AG10803 (cell line): ENCODE data around the gene SOS2.

Experiments used
- DNase-seq: peaks from one replicate; pipeline ENCODE4 v3.0.0; 2010; ENCODE audit warnings: low read depth
- H3K4me3 ChIP-seq: 2 replicates; pipeline ENCODE4 v1.5.1; 2011; ENCODE audit warnings: mild to moderate bottlenecking, low read length, control low read depth
- CTCF ChIP-seq: conservative IDR thresholded peaks from 2 replicates; pipeline ENCODE4 v1.5.1; 2011; ENCODE audit warnings: mild to moderate bottlenecking, low read length, control low read depth, inconsistent platforms

SOS2 gene

GRCh38 chr14:50260072-50260471, 28.7 kb upstream of the SOS2 start:
- no peak overlapping the region for H3K4me3 ChIP-seq
- no peak for DNase-seq
- TF ChIP-seq CTCF, result no peak

- TF ChIP-seq CTCF, result no peak
- no peak for DNase-seq
- H3K4me3 ChIP-seq, result no peak overlapping the region
Observed at GRCh38 chr14:50257732-50258131, 26.4 kb upstream of the SOS2 start.

GRCh38 chr14:50254248-50254647, 22.9 kb upstream of the SOS2 start:
- TF ChIP-seq CTCF, result no peak
- no peak for DNase-seq
- no peak overlapping the region for H3K4me3 ChIP-seq

GRCh38 chr14:50249136-50249775, 17.9 kb upstream of the SOS2 start:
- no peak for DNase-seq
- no peak for TF ChIP-seq CTCF
- no peak overlapping the region for H3K4me3 ChIP-seq

- TF ChIP-seq CTCF, result no peak
- DNase-seq, result no peak
- no peak overlapping the region for H3K4me3 ChIP-seq
Observed at GRCh38 chr14:50247245-50247644, 15.9 kb upstream of the SOS2 start.

- H3K4me3 ChIP-seq, result no peak overlapping the region
- DNase-seq, result no peak
- TF ChIP-seq CTCF, result no peak
Observed at GRCh38 chr14:50242566-50243310, 11.4 kb upstream of the SOS2 start.

- DNase-seq, result no peak
- no peak for TF ChIP-seq CTCF
- H3K4me3 ChIP-seq, result no peak overlapping the region
Observed at GRCh38 chr14:50242096-50242495, 10.7 kb upstream of the SOS2 start.
